K562 (cell line): ENCODE data around the gene PRDX3. TPM values are rescaled to one million over a fixed set of nuclear protein-coding genes. Genes with fewer than 3 reads are reported as not detected.
A peak's percentile ranks its signal among the peaks of the same experiment; 100 is the strongest.

Experiments
- BDP1 ChIP-seq: IDR thresholded peaks from 3 replicates; pipeline ENCODE4 v1.6.1; 2011; ENCODE audit not compliant: insufficient read length, insufficient read depth
- E2F6 ChIP-seq, 2 experiments: IDR thresholded peaks; 2 replicates each; pipeline ENCODE4 v1.6.1; 2011; ENCODE audit warnings: borderline replicate concordance in 1 of 2, control low read depth in 1 of 2, low read depth in 1 of 2, low read length in 1 of 2, mild to moderate bottlenecking in 1 of 2, mixed read lengths in 1 of 2, moderate library complexity in 1 of 2; ENCODE audit not compliant: insufficient read depth in 1 of 2, insufficient read length in 1 of 2, poor library complexity in 1 of 2, severe bottlenecking in 1 of 2; ENCODE audit errors: extremely low read depth in 1 of 2
- ILK ChIP-seq: fragments of 450-650 bp; IDR thresholded peaks from 2 replicates; pipeline ENCODE4 v1.6.1; 2016; ENCODE audit warnings: missing genetic modification characterization, low read depth, mild to moderate bottlenecking, missing compliant biosample characterization, moderate library complexity, borderline replicate concordance
- MGA ChIP-seq: fragments of 450-650 bp; IDR thresholded peaks from 2 replicates; pipeline ENCODE4 v1.6.1; 2016; ENCODE audit warnings: mild to moderate bottlenecking, moderate library complexity
- MIER1 ChIP-seq: fragments of 450-650 bp; IDR thresholded peaks from 2 replicates; pipeline ENCODE4 v1.6.1; 2016; ENCODE audit warnings: antibody characterized with exemption, mild to moderate bottlenecking, low read depth
- NRF1 ChIP-seq, 2 experiments: fragments of 450-650 bp; IDR thresholded peaks in 1 of 2; conservative IDR thresholded peaks in 1 of 2; 2 replicates each; pipeline ENCODE4 v1.6.1; 2014; ENCODE audit warnings: mild to moderate bottlenecking in 2 of 2
- POLR3A ChIP-seq: IDR thresholded peaks from 2 replicates; pipeline ENCODE4 v1.6.1; 2011; ENCODE audit warnings: borderline replicate concordance, mild to moderate bottlenecking, moderate library complexity; ENCODE audit not compliant: insufficient read length, insufficient read depth; ENCODE audit errors: extremely low read depth
- RB1 ChIP-seq: fragments of 450-650 bp; IDR thresholded peaks from 2 replicates; pipeline ENCODE4 v1.6.1; 2017; ENCODE audit warnings: low read depth, mild to moderate bottlenecking
- SAP30 ChIP-seq: fragments of 200-600 bp; sonication (generic); IDR thresholded peaks from 2 replicates; pipeline ENCODE4 v1.6.1; 2012; ENCODE audit warnings: borderline replicate concordance, low read depth, mild to moderate bottlenecking, moderate library complexity, low read length, control low read depth, inconsistent platforms; ENCODE audit not compliant: insufficient read depth, poor library complexity, severe bottlenecking
- YY1 ChIP-seq, 3 experiments: IDR thresholded peaks; 2 replicates each; pipeline ENCODE4 v1.6.1; 2011; ENCODE audit warnings: low read length in 2 of 3, mild to moderate bottlenecking in 2 of 3, moderate library complexity in 2 of 3, borderline replicate concordance in 1 of 3, control low read depth in 1 of 3, low read depth in 1 of 3; ENCODE audit not compliant: insufficient read depth in 3 of 3, insufficient replicate concordance in 2 of 3, control insufficient read depth in 1 of 3, insufficient read length in 1 of 3; ENCODE audit errors: extremely low read depth in 1 of 3
- ZNF197 ChIP-seq: fragments of 200-800 bp; sonication (Bioruptor generic); IDR thresholded peaks from 2 replicates; pipeline ENCODE4 v1.6.1; 2016; ENCODE audit warnings: low read depth, missing genetic modification characterization, missing compliant biosample characterization
- polyA plus RNA-seq, 8 experiments: library from polyadenylated mRNA; depleted of rRNA in 4 of 8; stranded (reverse) in 5 of 8; unstranded in 3 of 8; fragments of >200 nt; fragmentation: Nextera tagmentation in 2 of 8; fragmentation: Illumina TruSeq in 1 of 8; extraction: Ambion mirVana in 2 of 8; extraction: Trizol in 1 of 8; gene quantifications; 2 replicates each; pipeline versions ENCODE4 v1.2.1 to v1.2.3, GENCODE V29; 2011 to 2014; ENCODE audit warnings: inconsistent platforms in 1 of 8, missing spikeins in 1 of 8
- total RNA-seq, 7 experiments: library from RNA; depleted of rRNA in 6 of 7; stranded (reverse); fragments of >200 nt in 6 of 7; fragmentation: Illumina TruSeq in 2 of 7; extraction: Trizol in 2 of 7; gene quantifications; 2 replicates each; pipeline versions ENCODE4 v1.2.1 to v1.2.3, GENCODE V29; 2011 to 2021; ENCODE audit warnings: low replicate concordance in 1 of 7

Gene PRDX3
- total and polyA plus RNA-seq, 9 of the 15 experiments (the other 6 are each of a cell fraction or from before 2014, with no cell fraction given): 122 to 994 (median 173) TPM

- TF ChIP-seq MIER1: no peak
- TF ChIP-seq E2F6 (IDR thresholded peaks at IDR 0.05; ENCODE audit: borderline replicate concordance in 1 of 2, extremely low read depth in 1 of 2, insufficient read depth in 1 of 2, insufficient read length in 1 of 2, low read depth in 1 of 2, low read length in 1 of 2, poor library complexity in 1 of 2, severe bottlenecking in 1 of 2): peak; percentile 71 to 86
- TF ChIP-seq NRF1 (conservative IDR thresholded peaks at IDR 0.05 in 1 of 2, IDR thresholded peaks at IDR 0.05 in 1 of 2): peak; percentile 67 to 76; a peak in 3 of 4 replicates
- TF ChIP-seq YY1 (IDR thresholded peaks at IDR 0.05; ENCODE audit: borderline replicate concordance in 1 of 3, control insufficient read depth in 1 of 3, extremely low read depth in 1 of 3, insufficient read depth in 3 of 3, insufficient read length in 1 of 3, insufficient replicate concordance in 2 of 3, low read depth in 1 of 3, low read length in 2 of 3): peak in 1 of 3 experiments; percentile 22
- no peak for TF ChIP-seq POLR3A
- no peak for TF ChIP-seq ILK (tag)
- peak; percentile 74 for TF ChIP-seq MGA
- peak; percentile 81 for TF ChIP-seq RB1
- TF ChIP-seq SAP30: peak; percentile 49
- TF ChIP-seq ZNF197 (CRISPR knock-in tag): no peak
- TF ChIP-seq BDP1: no peak
Observed at GRCh38 chr10:119165171-119166117, 13.2 kb downstream of the PRDX3 start, which contains the start of gene SFXN4 (continued).
